H9 (cell line): ENCODE data around the gene FAIM2. TPM values are rescaled to one million over a fixed set of nuclear protein-coding genes. Genes with fewer than 3 reads are reported as not detected.

Experiments
- DNase-seq: peaks from one replicate; pipeline ENCODE4 v3.0.0-alpha.2; 2017
- H2AFZ ChIP-seq: one replicate; pipeline ENCODE4 v1.6.1; 2013; ENCODE audit warnings: mild to moderate bottlenecking, low read length, control low read depth, moderate library complexity
- H2AK5ac ChIP-seq: 2 replicates; pipeline ENCODE4 v1.6.1; 2013; ENCODE audit warnings: low read length, control low read depth, mixed read lengths; ENCODE audit not compliant: insufficient read length
- H2BK120ac ChIP-seq: one replicate; pipeline ENCODE4 v1.6.1; 2013; ENCODE audit warnings: low read depth, mild to moderate bottlenecking, low read length, control low read depth, inconsistent platforms; ENCODE audit not compliant: poor library complexity, severe bottlenecking
- H2BK12ac ChIP-seq: 2 replicates; pipeline ENCODE4 v1.6.1; 2013; ENCODE audit warnings: low read length, control low read depth, mixed read lengths, low read depth; ENCODE audit not compliant: insufficient read length
- H2BK15ac ChIP-seq: 2 replicates; pipeline ENCODE4 v1.6.1; 2013; ENCODE audit warnings: low read depth, low read length, control low read depth
- H2BK20ac ChIP-seq: one replicate; pipeline ENCODE4 v1.6.1; 2013; ENCODE audit warnings: low read depth, mild to moderate bottlenecking, low read length, control low read depth, inconsistent platforms; ENCODE audit not compliant: poor library complexity, severe bottlenecking
- H2BK5ac ChIP-seq: 2 replicates; pipeline ENCODE4 v1.6.1; 2013; ENCODE audit warnings: low read length, control low read depth, mixed read lengths; ENCODE audit not compliant: insufficient read length
- H3K14ac ChIP-seq: 2 replicates; pipeline ENCODE4 v1.6.1; 2013; ENCODE audit warnings: low read length, control low read depth; ENCODE audit not compliant: insufficient read depth
- H3K18ac ChIP-seq: 2 replicates; pipeline ENCODE4 v1.6.1; 2013; ENCODE audit warnings: low read depth, mild to moderate bottlenecking, mixed read lengths, low read length, control low read depth; ENCODE audit not compliant: insufficient read length
- H3K23ac ChIP-seq: 2 replicates; pipeline ENCODE4 v1.6.1; 2013; ENCODE audit warnings: low read length, control low read depth, mixed read lengths, low read depth; ENCODE audit not compliant: insufficient read length
- H3K23me2 ChIP-seq: 2 replicates; pipeline ENCODE4 v1.6.1; 2013; ENCODE audit warnings: low read depth, mild to moderate bottlenecking, mixed read lengths, low read length, control low read depth; ENCODE audit not compliant: insufficient read length, poor library complexity, severe bottlenecking
- H3K27ac ChIP-seq: 2 replicates; pipeline ENCODE4 v1.5.1; 2013; ENCODE audit warnings: low read length, control low read depth, mixed read lengths, low read depth; ENCODE audit not compliant: insufficient read length
- H3K27me3 ChIP-seq: 2 replicates; pipeline ENCODE4 v1.6.1; 2013; ENCODE audit warnings: low read length, control low read depth, inconsistent platforms; ENCODE audit not compliant: insufficient read depth
- H3K4ac ChIP-seq: 2 replicates; pipeline ENCODE4 v1.6.1; 2013; ENCODE audit warnings: low read depth, mild to moderate bottlenecking, control low read depth, inconsistent platforms, low read length, moderate library complexity
- H3K4me1 ChIP-seq: 2 replicates; pipeline ENCODE4 v1.6.1; 2013; ENCODE audit warnings: low read length, control low read depth, inconsistent platforms; ENCODE audit not compliant: insufficient read depth
- H3K4me2 ChIP-seq: 2 replicates; pipeline ENCODE4 v1.6.1; 2013; ENCODE audit warnings: low read length, control low read depth, mixed read lengths; ENCODE audit not compliant: insufficient read length, insufficient read depth
- H3K56ac ChIP-seq: 2 replicates; pipeline ENCODE4 v1.6.1; 2013; ENCODE audit warnings: low read depth, mild to moderate bottlenecking, mixed read lengths, low read length, control low read depth; ENCODE audit not compliant: insufficient read length
- H3K79me1 ChIP-seq: 2 replicates; pipeline ENCODE4 v1.6.1; 2013; ENCODE audit warnings: low read depth, mild to moderate bottlenecking, moderate library complexity, low read length, control low read depth, inconsistent platforms; ENCODE audit not compliant: insufficient read depth, poor library complexity, severe bottlenecking
- H3K79me2 ChIP-seq: 2 replicates; pipeline ENCODE4 v1.6.1; 2013; ENCODE audit warnings: low read length, control low read depth, inconsistent platforms; ENCODE audit not compliant: insufficient read depth
- H3K9ac ChIP-seq: 2 replicates; pipeline ENCODE4 v1.6.1; 2013; ENCODE audit warnings: low read length, control low read depth, mixed read lengths; ENCODE audit not compliant: insufficient read length; ENCODE audit errors: extremely low read depth
- H3K9me3 ChIP-seq: one replicate; pipeline ENCODE4 v1.6.1; 2013; ENCODE audit warnings: low read depth, low read length, inconsistent platforms; ENCODE audit not compliant: control insufficient read depth
- H3T11ph ChIP-seq: one replicate; pipeline ENCODE4 v1.6.1; 2013; ENCODE audit warnings: mild to moderate bottlenecking, low read length, control low read depth, inconsistent platforms
- H4K20me1 ChIP-seq: one replicate; pipeline ENCODE4 v1.6.1; 2013; ENCODE audit not compliant: control insufficient read depth, insufficient read length, insufficient read depth
- H4K5ac ChIP-seq: 2 replicates; pipeline ENCODE4 v1.6.1; 2013; ENCODE audit warnings: low read depth, mild to moderate bottlenecking, mixed read lengths, low read length, control low read depth; ENCODE audit not compliant: insufficient read length
- H4K8ac ChIP-seq: replicated peaks from 2 replicates; pipeline ENCODE4 v1.6.1; 2013; ENCODE audit warnings: low read length, control low read depth, mixed read lengths, low read depth; ENCODE audit not compliant: insufficient read length
- H4K91ac ChIP-seq: 2 replicates; pipeline ENCODE4 v1.6.1; 2013; ENCODE audit warnings: low read depth, mild to moderate bottlenecking, moderate library complexity, mixed read lengths, low read length, control low read depth; ENCODE audit not compliant: insufficient read length
- H3K27ac Mint-ChIP-seq, 3 experiments: 2 replicates in 2 of 3; 3 replicates in 1 of 3; pipeline ENCODE4 v1.8.0; 2020 to 2021; ENCODE audit warnings: mixed read lengths in 3 of 3, mild to moderate bottlenecking in 1 of 3, moderate library complexity in 1 of 3
- H3K27me3 Mint-ChIP-seq: 2 replicates; pipeline ENCODE4 v1.8.0; 2021; ENCODE audit warnings: low read depth, mild to moderate bottlenecking, moderate library complexity, mixed read lengths
- H3K36me3 Mint-ChIP-seq, 3 experiments: 2 replicates in 2 of 3; 3 replicates in 1 of 3; pipeline ENCODE4 v1.8.0; 2020 to 2021; ENCODE audit warnings: low read depth in 3 of 3, mixed read lengths in 3 of 3; ENCODE audit not compliant: insufficient read depth in 1 of 3
- H3K4me1 Mint-ChIP-seq, 2 experiments: 2 replicates each; pipeline ENCODE4 v1.8.0; 2020; ENCODE audit warnings: mixed read lengths in 2 of 2
- H3K4me3 Mint-ChIP-seq, 2 experiments: 2 replicates in 1 of 2; 3 replicates in 1 of 2; pipeline ENCODE4 v1.8.0; 2020 to 2021; ENCODE audit warnings: mild to moderate bottlenecking in 2 of 2, mixed read lengths in 2 of 2, moderate library complexity in 1 of 2
- H3K9me3 Mint-ChIP-seq, 2 experiments: 2 replicates in 1 of 2; 3 replicates in 1 of 2; pipeline ENCODE4 v1.8.0; 2020; ENCODE audit warnings: mild to moderate bottlenecking in 2 of 2, mixed read lengths in 2 of 2, moderate library complexity in 1 of 2
- CTCF ChIP-seq: fragments of 200-600 bp; sonication (generic); conservative IDR thresholded peaks from 3 replicates; pipeline ENCODE4 v1.8.0; 2021; ENCODE audit warnings: antibody characterized with exemption, mild to moderate bottlenecking
- WGBS: extraction: QIAGEN DNeasy Blood & Tissue Kit; methylation state at CpG from one replicate; pipeline ENCODE4 v1.1.7; 2013; ENCODE audit warnings: missing lambda C conversion rate, low lambda C conversion rate, mixed read lengths; ENCODE audit not compliant: insufficient read length; ENCODE audit errors: extremely low coverage; 5-methylcytosine and 5-hydroxymethylcytosine counted together
- total RNA-seq: library from RNA; stranded (reverse); gene quantifications from 2 replicates; pipeline ENCODE4 v1.2.1, GENCODE V29; 2021

FAIM2 gene
- total RNA-seq, 1 experiment from 2014 or later = 0.42 TPM

GRCh38 chr12:49821373-49822287 lies 82.1 kb downstream of the FAIM2 start:
- H4K20me1 ChIP-seq = no peaks in the 10 kb centered on the region
- no peaks in the 10 kb centered on the region for H3K27me3 ChIP-seq
- H3K79me2 ChIP-seq = peaks cover 2% of the 10 kb centered on the region; the same call in 1 of the 2 replicates
- no peak overlapping the region for H2AK5ac ChIP-seq
- no peak overlapping the region for H3K4me3 Mint-ChIP-seq
- DNase-seq = no peak
- no peaks in the 10 kb centered on the region for H3K23me2 ChIP-seq
- H2BK15ac ChIP-seq = no peak overlapping the region
- H4K8ac ChIP-seq = no peak overlapping the region
- no peaks in the 10 kb centered on the region for H3K9me3 Mint-ChIP-seq
- H4K91ac ChIP-seq = no peak overlapping the region
- no peak overlapping the region; the same call in 1 of the 2 replicates for H3K14ac ChIP-seq
- H3K56ac ChIP-seq = no peak overlapping the region
- peaks cover 2% of the 10 kb centered on the region for H3K79me1 ChIP-seq
- H3K27ac ChIP-seq = no peak overlapping the region
- no peaks in the 10 kb centered on the region; the same call in 1 of the 2 replicates for H3K4me1 ChIP-seq
- H3K18ac ChIP-seq = no peak overlapping the region
- no peak overlapping the region for H2AFZ ChIP-seq
- no peak overlapping the region for H3K9ac ChIP-seq
- no peak overlapping the region for H2BK12ac ChIP-seq
- H4K5ac ChIP-seq = no peak overlapping the region
- no CpG with 5 or more reads among the region's 10 CpGs for WGBS
- H3K27me3 Mint-ChIP-seq = no peaks in the 10 kb centered on the region
- TF ChIP-seq CTCF = no peak
- no peak overlapping the region for H3T11ph ChIP-seq
- no peak overlapping the region for H3K4ac ChIP-seq
- no peak overlapping the region for H2BK5ac ChIP-seq
- no peak overlapping the region for H2BK120ac ChIP-seq
- no peaks in the 10 kb centered on the region for H3K9me3 ChIP-seq
- no peak overlapping the region for H3K23ac ChIP-seq
- H3K4me1 Mint-ChIP-seq = peaks cover 30 to 52% of the 10 kb centered on the region in 2 experiments
- no peak overlapping the region for H3K4me2 ChIP-seq
- no peak overlapping the region for H2BK20ac ChIP-seq
- H3K36me3 Mint-ChIP-seq = peaks cover 13 to 16% (median 14%) of the 10 kb centered on the region in 3 experiments
- H3K27ac Mint-ChIP-seq = peak overlapping the region in 1 of 3 experiments; percentile 86; a peak in 1 of 7 replicates
